Measurements from ENCODE around the gene ZNF362.

ZNF362 gene

GRCh38 chr1:33271666-33272505 is 15.6 kb downstream of the ZNF362 start:
- CTCF ChIA-PET = interaction anchor here (0.6 to 1.1 kb wide), 2 partner anchors 23 to 337 kb away, joined by 3 read pairs; no protein-coding TSS in a partner anchor
- no peak overlapping the region for H3K4me3 ChIP-seq (ENCODE audit: low read depth, low read length)
- TF ChIP-seq TRIM28 (IDR thresholded peaks at IDR 0.05; ENCODE audit: borderline replicate concordance, low read length) (no peak), MZF1 (tag by site-specific recombination; IDR thresholded peaks at IDR 0.05; ENCODE audit: borderline replicate concordance) (no peak)
- no peaks in the 10 kb centered on the region for H3K4me1 ChIP-seq (ENCODE audit: control insufficient read depth, insufficient read depth, low read length)
- no peak overlapping the region for H3K27ac ChIP-seq (ENCODE audit: extremely low read depth, low read depth, low read length)
- H3K36me3 ChIP-seq (ENCODE audit: control insufficient read depth in 2 of 2, insufficient read depth in 1 of 2, low read length in 2 of 2) = peaks cover 0 to 6% of the 10 kb centered on the region in 2 experiments; a peak in 2 of 3 replicates
- POLR2A ChIA-PET = interaction anchor here (1.4 kb wide), 1 partner anchor 11 kb away, joined by 3 read pairs; no protein-coding TSS in a partner anchor
- no peaks in the 10 kb centered on the region for H3K9me3 ChIP-seq (ENCODE audit: control insufficient read depth, insufficient read depth, low read depth, low read length)

GRCh38 chr1:33272509-33272908 is 16.2 kb downstream of the ZNF362 start:
- ChIA-PET CTCF (interaction anchor here (1.6 kb wide), 1 partner anchor 23 kb away, joined by 8 read pairs; no protein-coding TSS in a partner anchor), POLR2A (interaction anchor here (1.4 kb wide), 1 partner anchor 12 kb away, joined by 3 read pairs; no protein-coding TSS in a partner anchor)
- no peak overlapping the region for H3K27ac ChIP-seq (ENCODE audit: extremely low read depth, low read depth, low read length)
- no peak overlapping the region for H3K4me3 ChIP-seq (ENCODE audit: low read depth, low read length)
- H3K9me3 ChIP-seq (ENCODE audit: control insufficient read depth, insufficient read depth, low read depth, low read length) = no peaks in the 10 kb centered on the region
- peak; percentile 12; the same call in 1 of the 2 replicates for TF ChIP-seq ZIC2 (tag by site-specific recombination; IDR thresholded peaks at IDR 0.05)
- TF ChIP-seq BCL11B (tag by site-specific recombination; IDR thresholded peaks at IDR 0.05; ENCODE audit: low read depth) = no peak
- TF ChIP-seq GLIS1 (tag by site-specific recombination; IDR thresholded peaks at IDR 0.05) = peak; percentile 16; the same call in 1 of the 2 replicates
- no peak for TF ChIP-seq PRDM1 (tag by site-specific recombination; IDR thresholded peaks at IDR 0.05)
- TF ChIP-seq ZNF449 (tag by site-specific recombination; IDR thresholded peaks at IDR 0.05) = no peak
- TF ChIP-seq ZNF776 (tag by site-specific recombination; IDR thresholded peaks at IDR 0.05; ENCODE audit: borderline replicate concordance) = no peak
- no peak for TF ChIP-seq ZNF416 (tag by site-specific recombination; IDR thresholded peaks at IDR 0.05)
- TF ChIP-seq GLI4 (tag by site-specific recombination; IDR thresholded peaks at IDR 0.05) = 0 out of 2 replicates have a peak, but pooled peaks have one; percentile 54
- TF ChIP-seq ZBTB11 (tag by site-specific recombination; conservative IDR thresholded peaks at IDR 0.05; ENCODE audit: low read depth) = no peak
- peak; percentile 86 for TF ChIP-seq ZNF341 (tag by site-specific recombination; IDR thresholded peaks at IDR 0.05; ENCODE audit: low read depth)
- no peak for TF ChIP-seq ZNF433 (tag by site-specific recombination; IDR thresholded peaks at IDR 0.05; ENCODE audit: low read depth)
- TF ChIP-seq ZBTB48 (tag by site-specific recombination; IDR thresholded peaks at IDR 0.05) = no peak
- no peak for TF ChIP-seq ZNF350 (tag by site-specific recombination; IDR thresholded peaks at IDR 0.05)
- TF ChIP-seq ZNF747 (tag by site-specific recombination; IDR thresholded peaks at IDR 0.05) = no peak
- no peak for TF ChIP-seq ZNF354C (tag by site-specific recombination; IDR thresholded peaks at IDR 0.05; ENCODE audit: borderline replicate concordance, low read depth)
- no peaks in the 10 kb centered on the region for H3K4me1 ChIP-seq (ENCODE audit: control insufficient read depth, insufficient read depth, low read length)
- H3K36me3 ChIP-seq (ENCODE audit: control insufficient read depth in 2 of 2, insufficient read depth in 1 of 2, low read length in 2 of 2) = peaks cover 0 to 13% of the 10 kb centered on the region in 2 experiments; a peak in 2 of 3 replicates

Data from HEK293 (cell line).